ENCODE data around the gene CAMSAP1.
A peak's percentile ranks its signal among the peaks of the same experiment; 100 is the strongest.
"Not testable (repeated sequence)": the region's sequence is repeated elsewhere in the genome, so short reads cannot be mapped to it uniquely, and the experiment has no call there.

Gene CAMSAP1, protein sequence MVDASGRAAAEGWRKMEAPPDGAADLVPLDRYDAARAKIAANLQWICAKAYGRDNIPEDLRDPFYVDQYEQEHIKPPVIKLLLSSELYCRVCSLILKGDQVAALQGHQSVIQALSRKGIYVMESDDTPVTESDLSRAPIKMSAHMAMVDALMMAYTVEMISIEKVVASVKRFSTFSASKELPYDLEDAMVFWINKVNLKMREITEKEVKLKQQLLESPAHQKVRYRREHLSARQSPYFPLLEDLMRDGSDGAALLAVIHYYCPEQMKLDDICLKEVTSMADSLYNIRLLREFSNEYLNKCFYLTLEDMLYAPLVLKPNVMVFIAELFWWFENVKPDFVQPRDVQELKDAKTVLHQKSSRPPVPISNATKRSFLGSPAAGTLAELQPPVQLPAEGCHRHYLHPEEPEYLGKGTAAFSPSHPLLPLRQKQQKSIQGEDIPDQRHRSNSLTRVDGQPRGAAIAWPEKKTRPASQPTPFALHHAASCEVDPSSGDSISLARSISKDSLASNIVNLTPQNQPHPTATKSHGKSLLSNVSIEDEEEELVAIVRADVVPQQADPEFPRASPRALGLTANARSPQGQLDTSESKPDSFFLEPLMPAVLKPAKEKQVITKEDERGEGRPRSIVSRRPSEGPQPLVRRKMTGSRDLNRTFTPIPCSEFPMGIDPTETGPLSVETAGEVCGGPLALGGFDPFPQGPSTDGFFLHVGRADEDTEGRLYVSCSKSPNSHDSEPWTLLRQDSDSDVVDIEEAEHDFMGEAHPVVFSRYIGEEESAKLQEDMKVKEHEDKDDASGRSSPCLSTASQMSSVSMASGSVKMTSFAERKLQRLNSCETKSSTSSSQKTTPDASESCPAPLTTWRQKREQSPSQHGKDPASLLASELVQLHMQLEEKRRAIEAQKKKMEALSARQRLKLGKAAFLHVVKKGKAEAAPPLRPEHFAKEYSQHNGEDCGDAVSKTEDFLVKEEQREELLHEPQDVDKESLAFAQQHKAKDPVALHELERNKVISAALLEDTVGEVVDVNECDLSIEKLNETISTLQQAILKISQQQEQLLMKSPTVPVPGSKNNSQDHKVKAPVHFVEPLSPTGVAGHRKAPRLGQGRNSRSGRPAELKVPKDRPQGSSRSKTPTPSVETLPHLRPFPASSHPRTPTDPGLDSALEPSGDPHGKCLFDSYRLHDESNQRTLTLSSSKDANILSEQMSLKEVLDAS (N-terminal part only)
- total RNA-seq, result 65.2 to 145 (median 122) reads per million in 9 experiments

DNA sequence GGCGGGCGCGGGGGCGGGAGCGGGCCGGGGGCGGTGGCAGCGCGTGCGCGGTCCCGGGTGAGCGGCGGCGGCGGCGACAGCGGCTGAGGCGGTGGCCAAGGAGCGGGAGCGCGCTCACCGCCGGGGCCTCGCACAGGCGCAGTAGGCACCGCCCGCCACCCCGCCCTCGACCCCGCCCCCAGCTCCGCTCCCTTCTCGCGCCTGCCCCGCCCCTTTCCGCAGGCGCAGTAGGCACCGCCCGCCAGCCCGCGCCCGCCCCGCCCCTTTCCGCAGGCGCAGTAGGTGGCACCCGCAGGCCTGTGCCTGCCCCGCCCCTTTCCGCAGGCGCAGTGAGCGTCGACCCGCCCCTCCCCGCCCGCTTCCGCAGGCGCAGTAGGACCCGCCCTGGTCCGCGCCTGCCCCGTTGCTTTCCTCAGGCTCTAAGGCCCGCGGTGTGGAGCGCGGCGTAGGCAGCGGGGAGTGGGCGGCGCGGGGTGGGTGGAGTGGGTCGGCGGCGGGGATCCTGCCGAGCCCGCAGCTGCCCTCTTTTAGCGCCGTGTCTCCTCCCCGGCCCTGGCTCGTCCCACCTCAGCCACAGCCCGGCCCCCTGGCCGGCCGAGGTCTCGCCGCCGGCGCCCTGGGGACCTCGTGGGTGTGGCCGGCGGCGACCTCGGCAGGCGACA, at the start of gene CAMSAP1:
TSS of gene CAMSAP1 (minus strand) at position 116 of the 662 bp plus-strand sequence. CDS start 387 bp downstream, outside the sequence.
- peak; percentile 81 for ATAC-seq (replicated peaks)
- H3K27me3 Mint-ChIP-seq, result no peaks in the 10 kb centered on the region
- peaks cover 35 to 54% of the 10 kb centered on the region in 2 donors for H3K4me1 Mint-ChIP-seq (ENCODE audit: low read depth in 2 of 2)
- peak within 1 kb of the TSS; percentile 78 to 81 for H3K4me3 Mint-ChIP-seq
- H3K27ac Mint-ChIP-seq, result no peak within 1 kb of the TSS
- H3K36me3 Mint-ChIP-seq (ENCODE audit: insufficient read depth), result peaks cover 24% of the 10 kb centered on the region
- DNase-seq, result peak; percentile 88 to 92 (median 91)
- H3K9me3 Mint-ChIP-seq, result no peaks in the 10 kb centered on the region

DNA sequence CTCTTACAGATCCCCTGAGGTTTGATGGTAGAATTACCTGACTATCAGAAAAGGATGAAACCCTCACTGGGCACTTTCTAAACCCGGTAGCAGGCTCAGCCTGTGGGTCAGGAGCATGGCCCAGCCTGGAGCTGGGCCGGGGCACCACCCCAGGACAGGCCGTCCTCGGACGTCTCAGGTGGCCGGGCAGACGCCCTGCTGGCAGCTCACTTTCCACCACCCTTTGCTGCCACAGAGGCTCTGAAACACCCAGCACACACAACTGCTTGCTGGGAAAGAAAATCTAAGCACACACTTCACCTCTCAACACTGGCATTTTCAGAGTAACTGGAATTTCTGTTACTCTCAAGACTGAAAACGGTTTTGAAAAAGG, 49.4 kb upstream of the CAMSAP1 start:
- Mint-ChIP-seq H3K4me3 (no peak overlapping the region), H3K27me3 (no peaks in the 10 kb centered on the region), H3K9me3 (no peaks in the 10 kb centered on the region), H3K36me3 (ENCODE audit: insufficient read depth) (peaks cover 28% of the 10 kb centered on the region), H3K27ac (no peak overlapping the region), H3K4me1 (ENCODE audit: low read depth in 2 of 2) (peaks cover 14 to 16% of the 10 kb centered on the region in 2 donors)
- no peak for ATAC-seq (replicated peaks)
- DNase-seq, result no peak

DNA sequence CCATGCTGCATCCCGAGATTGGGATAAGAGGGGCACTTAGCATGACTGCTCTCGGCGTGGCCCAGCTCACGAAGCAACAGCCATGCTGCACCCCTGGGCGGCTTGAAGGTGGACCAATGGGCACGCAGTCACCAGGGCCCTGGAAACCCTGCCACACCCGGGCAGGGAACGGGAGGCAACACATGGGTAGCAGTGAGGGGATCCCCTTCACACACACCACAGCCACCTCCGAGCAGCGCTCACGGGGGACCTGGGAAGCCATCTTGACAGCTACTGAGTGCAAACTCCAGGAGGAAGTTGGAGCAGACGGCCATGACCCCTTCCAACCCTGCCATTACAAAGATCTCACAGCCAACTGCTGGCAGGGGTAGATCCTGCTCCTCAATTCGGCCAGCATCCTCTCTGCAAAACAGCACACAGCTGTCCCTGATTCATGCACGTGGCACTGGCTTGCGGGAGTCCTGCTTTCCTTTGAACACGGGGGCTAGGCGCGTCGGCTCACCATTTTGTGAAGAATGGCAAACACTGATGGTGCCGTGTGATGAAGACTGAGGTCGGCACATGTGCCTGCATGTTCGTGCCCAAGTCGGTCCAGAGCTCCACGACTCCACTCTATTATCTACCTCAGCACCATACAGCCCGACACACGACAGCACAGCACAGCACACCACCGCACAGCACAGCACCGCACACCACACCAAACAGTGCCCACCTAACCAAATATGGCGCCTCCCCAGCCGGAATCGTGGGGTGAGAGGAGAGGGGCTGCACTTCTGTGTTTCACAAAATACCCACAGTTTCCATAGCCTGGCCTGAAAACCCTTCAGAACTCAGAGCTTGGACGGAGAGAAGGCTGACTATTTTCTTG, 48.8 kb upstream of the CAMSAP1 start:
- Mint-ChIP-seq H3K4me3 (no peak overlapping the region), H3K27me3 (no peaks in the 10 kb centered on the region), H3K36me3 (ENCODE audit: insufficient read depth) (peaks cover 33% of the 10 kb centered on the region), H3K27ac (no peak overlapping the region), H3K4me1 (ENCODE audit: low read depth in 2 of 2) (peaks cover 11 to 14% of the 10 kb centered on the region in 2 donors), H3K9me3 (no peaks in the 10 kb centered on the region)
- no peak for ATAC-seq (replicated peaks)
- DNase-seq, result no peak

DNA sequence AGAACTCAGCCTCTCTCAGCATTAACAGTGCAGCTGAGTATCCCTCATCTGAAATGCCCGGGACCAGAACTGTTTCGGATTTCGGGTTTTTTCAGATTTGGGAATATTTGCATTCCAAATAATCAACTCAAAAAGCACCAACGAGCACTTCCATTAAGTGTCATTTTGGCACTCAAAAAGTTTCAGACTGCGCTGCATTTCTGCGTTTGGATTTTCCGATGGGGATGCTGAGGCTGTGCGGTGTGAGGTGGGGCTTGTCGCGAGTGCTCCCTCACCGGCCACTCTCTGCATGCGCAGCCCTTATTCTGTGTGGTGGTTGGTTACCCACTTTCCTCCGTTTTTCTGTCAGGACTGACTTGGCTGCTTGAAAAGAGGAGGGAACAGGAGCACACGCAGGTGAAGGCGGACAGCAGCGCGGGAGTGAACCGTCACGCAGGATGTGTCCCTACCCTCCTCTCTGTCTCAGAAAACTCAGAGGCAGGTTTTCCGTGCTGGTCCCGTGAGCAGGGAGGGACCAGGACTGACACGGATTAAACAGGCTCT, 45.4 kb upstream of the CAMSAP1 start:
- peaks cover 29% of the 10 kb centered on the region for H3K36me3 Mint-ChIP-seq (ENCODE audit: insufficient read depth)
- H3K9me3 Mint-ChIP-seq, result no peaks in the 10 kb centered on the region
- H3K27ac Mint-ChIP-seq, result no peak overlapping the region
- no peak for DNase-seq
- H3K27me3 Mint-ChIP-seq, result no peaks in the 10 kb centered on the region
- no peak for ATAC-seq (replicated peaks)
- H3K4me3 Mint-ChIP-seq, result no peak overlapping the region
- H3K4me1 Mint-ChIP-seq (ENCODE audit: low read depth in 2 of 2), result peaks cover 1 to 8% of the 10 kb centered on the region in 2 donors

DNA sequence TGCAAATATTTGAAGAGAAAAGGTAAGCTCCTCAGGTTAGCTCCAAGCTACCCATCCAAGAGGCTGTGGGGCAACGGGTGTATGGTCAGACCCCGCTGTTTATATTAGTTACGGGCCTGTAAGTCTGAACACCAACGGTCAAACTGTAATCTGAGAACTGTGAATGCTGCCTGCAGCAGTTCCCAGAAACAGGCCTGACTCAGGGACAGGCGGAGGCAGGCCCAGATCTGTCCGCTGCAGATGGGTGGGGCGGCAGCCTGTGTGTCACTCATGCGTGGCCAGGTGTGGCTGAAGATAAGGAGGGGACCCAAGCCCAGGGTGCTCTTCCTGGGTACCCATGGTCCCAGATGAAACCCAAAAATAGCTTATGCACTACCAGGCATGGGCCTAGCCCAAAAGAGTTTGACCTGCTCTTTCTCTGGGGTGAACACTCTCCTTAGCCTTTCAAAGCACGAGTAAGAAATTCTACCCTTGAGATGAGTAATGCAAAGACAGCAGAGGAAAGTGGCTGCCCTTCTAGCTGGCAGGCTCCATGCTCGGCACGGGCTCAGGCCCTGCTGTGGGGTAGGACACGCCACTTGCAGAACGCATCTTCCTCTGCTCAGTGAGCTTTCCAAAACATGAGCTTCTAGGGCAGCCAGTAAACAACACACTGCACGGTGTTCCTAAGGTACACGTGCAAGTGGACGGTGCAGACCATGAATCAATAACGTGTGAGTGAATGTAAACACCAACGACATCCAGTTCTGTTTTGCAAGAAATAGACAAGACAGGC, 44.7 kb upstream of the CAMSAP1 start:
- Mint-ChIP-seq H3K27me3 (no peaks in the 10 kb centered on the region), H3K27ac (peak overlapping the region in 1 of 2 donors; percentile 38), H3K9me3 (no peaks in the 10 kb centered on the region), H3K36me3 (ENCODE audit: insufficient read depth) (peaks cover 36% of the 10 kb centered on the region), H3K4me1 (ENCODE audit: low read depth in 2 of 2) (peaks cover 1 to 8% of the 10 kb centered on the region in 2 donors), H3K4me3 (no peak overlapping the region)
- no peak for ATAC-seq (replicated peaks)
- DNase-seq, result no peak

DNA sequence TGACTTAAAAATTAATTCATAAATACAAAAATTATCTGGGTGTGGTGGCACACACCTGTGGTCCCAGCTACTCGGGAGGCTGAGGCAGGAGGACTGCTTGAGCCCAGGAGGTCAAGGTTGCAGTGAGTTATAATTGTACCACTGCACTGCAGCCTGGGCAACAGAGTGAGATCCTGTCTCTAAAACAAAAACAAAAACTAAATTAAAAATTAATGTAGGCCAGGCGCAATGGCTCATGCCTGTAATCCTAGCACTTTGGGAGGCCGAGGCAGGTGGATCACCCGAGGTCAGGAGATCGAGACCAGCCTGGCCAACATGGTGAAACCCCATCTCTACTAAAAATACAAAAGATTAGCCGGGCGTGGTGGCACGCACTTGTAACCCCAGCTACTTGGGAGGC, 44.0 kb upstream of the CAMSAP1 start:
- not testable (repeated sequence) for DNase-seq; H3K4me1 Mint-ChIP-seq (ENCODE audit: low read depth in 2 of 2); H3K9me3 Mint-ChIP-seq; ATAC-seq (replicated peaks); H3K27me3 Mint-ChIP-seq; H3K4me3 Mint-ChIP-seq
- peak overlapping the region in 1 of 2 donors; percentile 38 for H3K27ac Mint-ChIP-seq
- H3K36me3 Mint-ChIP-seq (ENCODE audit: insufficient read depth), result peaks cover 39% of the 10 kb centered on the region

DNA sequence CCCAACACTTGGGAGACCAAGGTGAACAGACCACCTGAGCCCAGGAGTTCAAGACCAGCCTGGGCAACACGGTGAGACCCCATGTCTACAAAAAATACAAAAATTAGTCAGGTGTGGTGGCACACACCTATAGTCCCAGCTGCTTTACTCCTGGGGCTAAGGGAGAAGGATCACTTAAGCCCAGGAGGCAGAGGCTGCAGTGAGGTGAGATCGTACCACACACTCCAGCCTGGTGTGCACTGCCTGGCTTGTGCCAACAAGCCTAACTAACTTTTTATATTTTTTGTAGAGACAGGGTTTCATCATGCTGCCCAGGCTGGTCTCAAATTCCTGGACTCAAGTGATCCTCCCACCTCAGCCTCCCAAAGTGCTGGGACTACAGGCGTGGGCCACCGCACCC, 43.5 kb upstream of the CAMSAP1 start:
- not testable (repeated sequence) for ATAC-seq (replicated peaks); H3K27me3 Mint-ChIP-seq; DNase-seq; H3K4me1 Mint-ChIP-seq (ENCODE audit: low read depth in 2 of 2); H3K9me3 Mint-ChIP-seq; H3K27ac Mint-ChIP-seq; H3K4me3 Mint-ChIP-seq
- H3K36me3 Mint-ChIP-seq (ENCODE audit: insufficient read depth), result peaks cover 43% of the 10 kb centered on the region

DNA sequence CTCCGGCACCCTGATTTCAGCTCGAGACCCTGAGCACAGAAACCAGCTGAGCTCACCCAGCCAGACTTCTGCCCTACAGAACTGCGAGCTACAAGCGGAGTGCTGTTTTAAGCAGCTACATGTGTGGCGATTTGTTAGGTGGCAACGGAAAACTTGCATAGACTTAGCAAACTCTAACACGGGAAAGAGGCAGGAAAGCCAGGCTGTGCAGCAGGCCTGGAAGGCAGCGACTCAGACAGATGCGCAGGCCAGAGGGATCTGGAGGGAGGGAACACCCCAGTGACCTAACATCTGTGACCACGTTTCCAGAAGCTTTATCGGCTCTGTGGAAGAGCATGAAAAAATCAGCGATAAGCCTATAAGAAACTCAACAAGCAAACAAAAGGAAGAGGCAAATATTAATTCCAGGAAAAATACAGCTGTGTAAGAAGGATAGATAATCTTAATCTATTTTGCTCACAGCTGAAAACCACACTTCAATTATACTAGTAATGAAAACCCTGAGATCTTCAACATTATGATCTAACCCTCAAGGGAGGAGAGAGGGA, 42.9 kb upstream of the CAMSAP1 start:
- Mint-ChIP-seq H3K36me3 (ENCODE audit: insufficient read depth) (peaks cover 50% of the 10 kb centered on the region), H3K4me3 (no peak overlapping the region), H3K27ac (no peak overlapping the region), H3K4me1 (ENCODE audit: low read depth in 2 of 2) (peaks cover 0 to 8% of the 10 kb centered on the region in 2 donors), H3K9me3 (no peaks in the 10 kb centered on the region), H3K27me3 (no peaks in the 10 kb centered on the region)
- ATAC-seq (replicated peaks) (no peak), DNase-seq (no peak)

DNA sequence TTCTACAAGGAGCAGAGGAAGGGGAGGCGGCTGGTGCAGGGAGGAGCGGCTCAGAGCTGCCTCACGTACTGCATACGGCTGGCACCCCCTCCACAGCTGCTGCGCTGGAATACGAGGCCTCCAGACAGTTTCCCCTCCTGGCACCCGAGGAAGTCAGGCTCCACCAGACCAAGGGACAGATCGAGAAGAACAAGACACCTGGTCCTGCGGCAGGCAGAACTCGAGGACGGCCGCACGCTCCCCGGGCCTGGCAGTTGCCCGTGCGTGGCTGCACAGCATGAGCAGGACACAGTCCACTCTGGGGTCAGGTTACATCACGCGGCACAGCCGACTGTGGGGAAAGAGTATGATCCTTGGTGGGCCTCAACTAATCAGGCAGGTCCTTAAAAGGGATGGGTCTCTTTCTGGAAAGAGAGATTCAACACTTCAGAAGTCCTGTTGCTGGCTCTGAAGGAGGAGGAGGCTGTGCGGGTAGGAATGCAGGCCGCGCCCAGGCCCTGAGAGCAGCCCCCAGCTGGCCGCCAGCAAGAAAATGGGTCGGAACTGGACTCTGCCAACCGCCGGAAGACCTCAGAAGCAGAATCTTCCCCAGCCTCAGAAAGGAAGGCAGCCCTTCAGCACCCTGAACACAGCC, 42.3 kb upstream of the CAMSAP1 start:
- Mint-ChIP-seq H3K27me3 (no peaks in the 10 kb centered on the region), H3K4me3 (no peak overlapping the region), H3K4me1 (ENCODE audit: low read depth in 2 of 2) (peaks cover 0 to 8% of the 10 kb centered on the region in 2 donors), H3K27ac (no peak overlapping the region), H3K36me3 (ENCODE audit: insufficient read depth) (peaks cover 50% of the 10 kb centered on the region), H3K9me3 (no peaks in the 10 kb centered on the region)
- DNase-seq (no peak), ATAC-seq (replicated peaks) (no peak)

DNA sequence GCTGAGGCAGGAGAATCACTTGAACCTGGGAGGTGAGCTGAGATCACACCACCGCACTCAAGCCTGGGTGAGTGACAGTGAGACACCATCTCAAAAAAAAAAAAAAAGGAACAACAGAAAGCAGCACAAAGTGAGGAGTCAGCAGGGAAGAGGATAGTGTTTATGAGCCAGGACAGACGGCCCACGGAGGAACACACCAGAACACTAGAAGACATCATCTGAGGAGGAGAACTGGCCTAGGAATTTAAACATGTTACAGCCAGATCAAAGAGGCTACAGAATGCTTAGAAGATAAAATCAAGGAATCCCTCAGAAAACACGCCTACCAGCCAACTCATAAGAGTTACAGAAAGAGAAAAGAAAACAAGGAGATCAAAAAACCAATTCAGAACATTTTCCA, 41.6 kb upstream of the CAMSAP1 start:
- Mint-ChIP-seq H3K27ac (no peak overlapping the region), H3K36me3 (ENCODE audit: insufficient read depth) (peaks cover 50% of the 10 kb centered on the region), H3K27me3 (no peaks in the 10 kb centered on the region)

DNA sequence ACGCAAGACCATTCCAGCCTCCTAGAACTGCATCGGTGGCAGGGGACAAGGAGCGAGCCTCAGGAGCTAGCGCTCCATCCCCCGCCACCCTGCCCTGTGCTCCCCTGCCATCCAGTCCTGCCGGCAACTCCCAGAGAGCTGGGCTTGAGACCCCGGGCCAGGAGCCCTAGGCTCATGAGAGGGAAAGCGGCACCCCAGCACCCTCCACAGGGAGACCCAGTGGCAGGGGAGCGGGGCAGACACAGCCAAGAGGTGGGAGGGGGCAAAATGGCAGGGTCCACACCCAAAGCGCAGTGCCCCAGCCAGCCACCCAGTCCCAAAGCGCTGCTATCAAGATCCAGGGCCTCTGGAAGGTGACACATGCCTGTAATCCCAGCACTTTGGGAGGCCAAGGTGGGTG, 41.1 kb upstream of the CAMSAP1 start:
- H3K4me1 Mint-ChIP-seq (ENCODE audit: low read depth in 2 of 2), result peaks cover 3 to 8% of the 10 kb centered on the region in 2 donors
- H3K27ac Mint-ChIP-seq, result peak overlapping the region in 1 of 2 donors; percentile 52
- no peak overlapping the region for H3K4me3 Mint-ChIP-seq
- DNase-seq (no peak), ATAC-seq (replicated peaks) (no peak)
- no peaks in the 10 kb centered on the region for H3K27me3 Mint-ChIP-seq
- no peaks in the 10 kb centered on the region for H3K9me3 Mint-ChIP-seq
- H3K36me3 Mint-ChIP-seq (ENCODE audit: insufficient read depth), result peaks cover 50% of the 10 kb centered on the region

More for the DNA sequence above, 41.6 kb upstream of the CAMSAP1 start:
- Mint-ChIP-seq H3K4me1 (ENCODE audit: low read depth in 2 of 2) (peaks cover 3 to 8% of the 10 kb centered on the region in 2 donors), H3K4me3 (no peak overlapping the region), H3K9me3 (no peaks in the 10 kb centered on the region)
- DNase-seq, result no peak
- ATAC-seq (replicated peaks), result no peak

Data from effector memory CD8-positive, alpha-beta T cell (primary cell).